ENCODE results near the gene C16orf89. TPM values are rescaled to one million over a fixed set of nuclear protein-coding genes. Genes with fewer than 3 reads are reported as not detected.
A peak's percentile ranks its signal among the peaks of the same experiment; 100 is the strongest.

The C16orf89 gene
- total RNA-seq, 1 experiment from 2014 or later = not detected

- Mint-ChIP-seq H3K4me3 (ENCODE audit: unreplicated experiment) (no peak overlapping the region), H3K36me3 (ENCODE audit: insufficient read depth, unreplicated experiment) (peaks cover 25% of the 10 kb centered on the region), H3K4me1 (ENCODE audit: low read depth, unreplicated experiment) (peaks cover 45% of the 10 kb centered on the region), H3K27ac (ENCODE audit: unreplicated experiment) (peak overlapping the region; percentile 95), H3K9me3 (ENCODE audit: unreplicated experiment) (no peaks in the 10 kb centered on the region), H3K27me3 (ENCODE audit: insufficient read depth, unreplicated experiment) (no peaks in the 10 kb centered on the region)
- no TSS peak for BruUV-seq (replicated peaks)
- intact Hi-C loops (cut with micrococcal nuclease; ENCODE audit: unreplicated experiment) = loop anchor here (5.0 to 10.0 kb wide), 2 partner anchors 36 to 58 kb away; partner anchors contain the start of genes ALG1 and EEF2KMT
- Histone ChIP-seq H3K4me1 (peaks cover 28% of the 10 kb centered on the region), H3K4me3 (ENCODE audit: low read depth, low read length) (no peak overlapping the region), H3K36me3 (ENCODE audit: control insufficient read depth, insufficient read depth, low read length) (no peaks in the 10 kb centered on the region), H3K27me3 (replicated peaks; ENCODE audit: control insufficient read depth, insufficient read depth, low read length) (no peaks in the 10 kb centered on the region), H3K9me3 (no peaks in the 10 kb centered on the region)
- CTCF ChIA-PET = interaction anchor here (0.6 to 1.5 kb wide), 5 partner anchors 15 to 79 kb away, joined by 3 to 5 read pairs (median 3); no protein-coding TSS in a partner anchor
- no peak for TF ChIP-seq CTCF (IDR thresholded peaks at IDR 0.05; ENCODE audit: insufficient read depth in 1 of 2, low read depth in 1 of 2, low read length in 1 of 2, severe bottlenecking in 1 of 2, unreplicated experiment in 1 of 2)
- no peak for DNase-seq
- POLR2A ChIA-PET = no interaction called here
Measured at GRCh38 chr16:5036228-5037156, 29.3 kb downstream of the C16orf89 start.

- H3K4me1 Mint-ChIP-seq (ENCODE audit: low read depth, unreplicated experiment) = peaks cover 41% of the 10 kb centered on the region
- no peak overlapping the region for H3K4me3 ChIP-seq (ENCODE audit: low read depth, low read length)
Measured at GRCh38 chr16:5035909-5036227, 29.9 kb downstream of the C16orf89 start.

More at GRCh38 chr16:5035909-5036227, 29.9 kb downstream of the C16orf89 start:
- no peaks in the 10 kb centered on the region for H3K27me3 Mint-ChIP-seq (ENCODE audit: insufficient read depth, unreplicated experiment)
- no peaks in the 10 kb centered on the region for H3K36me3 ChIP-seq (ENCODE audit: control insufficient read depth, insufficient read depth, low read length)
- peaks cover 23% of the 10 kb centered on the region for H3K4me1 ChIP-seq
- H3K27me3 ChIP-seq (replicated peaks; ENCODE audit: control insufficient read depth, insufficient read depth, low read length) = no peaks in the 10 kb centered on the region
- peak overlapping the region; percentile 95 for H3K27ac Mint-ChIP-seq (ENCODE audit: unreplicated experiment)
- ChIA-PET POLR2A (no interaction called here), CTCF (interaction anchor here (0.7 to 1.5 kb wide), 4 partner anchors 16 to 77 kb away, joined by 3 to 5 read pairs (median 3); no protein-coding TSS in a partner anchor)
- H3K9me3 Mint-ChIP-seq (ENCODE audit: unreplicated experiment) = no peaks in the 10 kb centered on the region
- DNase-seq = no peak
- no peak for TF ChIP-seq CTCF (IDR thresholded peaks at IDR 0.05; ENCODE audit: insufficient read depth in 1 of 2, low read depth in 1 of 2, low read length in 1 of 2, severe bottlenecking in 1 of 2, unreplicated experiment in 1 of 2)
- H3K4me3 Mint-ChIP-seq (ENCODE audit: unreplicated experiment) = peak overlapping the region; percentile 68
- intact Hi-C loops (cut with micrococcal nuclease; ENCODE audit: unreplicated experiment) = loop anchor here (5.0 to 10.0 kb wide), 2 partner anchors 36 to 59 kb away; partner anchors contain the start of genes ALG1 and EEF2KMT
- H3K36me3 Mint-ChIP-seq (ENCODE audit: insufficient read depth, unreplicated experiment) = peaks cover 25% of the 10 kb centered on the region
- BruUV-seq (replicated peaks) = no TSS peak
- H3K9me3 ChIP-seq = no peaks in the 10 kb centered on the region
